ENCODE measurements around the gene RAX2.

The RAX2 gene

DNA sequence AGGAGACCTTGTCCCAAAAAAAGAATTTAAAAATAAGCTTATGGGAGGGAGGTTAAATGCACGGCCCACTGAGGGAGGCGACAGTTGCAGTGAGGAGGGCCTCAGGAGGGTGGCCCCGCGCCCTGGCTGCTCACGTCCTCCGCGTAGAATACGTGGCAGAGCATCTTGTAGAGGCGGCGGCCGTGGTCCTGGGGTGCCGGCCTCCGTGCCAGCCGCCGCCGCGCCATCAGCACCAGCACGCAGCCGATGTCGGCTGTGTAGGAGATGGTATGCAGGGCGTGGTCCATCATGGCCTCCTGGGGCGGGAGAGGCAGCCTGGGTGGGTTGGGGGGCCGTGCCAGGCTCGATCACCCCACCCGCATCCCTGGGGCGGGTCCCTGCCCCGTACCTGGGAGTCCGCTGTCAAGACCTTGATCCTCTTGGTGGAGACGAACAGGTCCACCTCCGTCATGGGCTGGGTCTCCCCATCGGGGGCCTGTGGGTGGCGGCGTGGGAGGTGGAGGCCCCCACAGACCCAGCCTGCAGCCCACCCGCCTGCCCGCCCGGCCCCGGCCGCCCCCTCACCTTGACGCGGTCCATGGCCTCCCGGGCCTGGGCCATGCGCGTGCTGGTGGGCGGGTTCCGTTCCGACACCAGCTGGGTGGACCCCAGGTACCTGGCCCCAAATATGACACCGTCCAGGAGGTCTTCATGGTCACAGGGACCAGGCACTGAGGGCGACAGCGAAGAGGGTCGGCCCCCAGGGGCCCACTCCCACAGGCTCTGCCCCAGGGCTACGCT, 18.2 kb downstream of the RAX2 start:
- no peaks in the 10 kb centered on the region for H3K4me1 ChIP-seq (ENCODE audit: insufficient read depth, low read length)
- TF ChIP-seq, protein P1, sequence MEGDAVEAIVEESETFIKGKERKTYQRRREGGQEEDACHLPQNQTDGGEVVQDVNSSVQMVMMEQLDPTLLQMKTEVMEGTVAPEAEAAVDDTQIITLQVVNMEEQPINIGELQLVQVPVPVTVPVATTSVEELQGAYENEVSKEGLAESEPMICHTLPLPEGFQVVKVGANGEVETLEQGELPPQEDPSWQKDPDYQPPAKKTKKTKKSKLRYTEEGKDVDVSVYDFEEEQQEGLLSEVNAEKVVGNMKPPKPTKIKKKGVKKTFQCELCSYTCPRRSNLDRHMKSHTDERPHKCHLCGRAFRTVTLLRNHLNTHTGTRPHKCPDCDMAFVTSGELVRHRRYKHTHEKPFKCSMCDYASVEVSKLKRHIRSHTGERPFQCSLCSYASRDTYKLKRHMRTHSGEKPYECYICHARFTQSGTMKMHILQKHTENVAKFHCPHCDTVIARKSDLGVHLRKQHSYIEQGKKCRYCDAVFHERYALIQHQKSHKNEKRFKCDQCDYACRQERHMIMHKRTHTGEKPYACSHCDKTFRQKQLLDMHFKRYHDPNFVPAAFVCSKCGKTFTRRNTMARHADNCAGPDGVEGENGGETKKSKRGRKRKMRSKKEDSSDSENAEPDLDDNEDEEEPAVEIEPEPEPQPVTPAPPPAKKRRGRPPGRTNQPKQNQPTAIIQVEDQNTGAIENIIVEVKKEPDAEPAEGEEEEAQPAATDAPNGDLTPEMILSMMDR (IDR thresholded peaks at IDR 0.05; ENCODE audit: borderline replicate concordance, extremely low read depth, low read length, poor library complexity, severe bottlenecking), result no peak
- TF ChIP-seq EZH2 (IDR thresholded peaks at IDR 0.05; ENCODE audit: borderline replicate concordance, low read depth, low read length, severe bottlenecking), result no peak
- 0 out of 2 replicates have a peak, but pooled peaks cover 2% of the 10 kb centered on the region for H3K79me2 ChIP-seq (ENCODE audit: insufficient read depth, low read length)
- no peak overlapping the region for H3K4me3 ChIP-seq (ENCODE audit: low read depth in 1 of 2, low read length in 2 of 2)
- no peaks in the 10 kb centered on the region for H4K20me1 ChIP-seq (ENCODE audit: insufficient read depth, low read length)
- H2AFZ ChIP-seq (ENCODE audit: low read depth, low read length), result no peak overlapping the region
- H3K9ac ChIP-seq (ENCODE audit: low read depth, low read length), result no peak overlapping the region
- no peaks in the 10 kb centered on the region for H3K9me3 ChIP-seq (ENCODE audit: insufficient read depth, low read length, severe bottlenecking)
- ATAC-seq (ENCODE audit: insufficient read depth, low read depth) (no peak), DNase-seq (no peak)
- H3K36me3 ChIP-seq (ENCODE audit: insufficient read depth, low read length), result peaks cover 44% of the 10 kb centered on the region
- H3K4me2 ChIP-seq (ENCODE audit: insufficient read depth, low read length), result no peak overlapping the region
- H3K27ac ChIP-seq (ENCODE audit: low read length), result no peak overlapping the region
- no peaks in the 10 kb centered on the region for H3K27me3 ChIP-seq (ENCODE audit: insufficient read depth, low read length, poor library complexity)

DNA sequence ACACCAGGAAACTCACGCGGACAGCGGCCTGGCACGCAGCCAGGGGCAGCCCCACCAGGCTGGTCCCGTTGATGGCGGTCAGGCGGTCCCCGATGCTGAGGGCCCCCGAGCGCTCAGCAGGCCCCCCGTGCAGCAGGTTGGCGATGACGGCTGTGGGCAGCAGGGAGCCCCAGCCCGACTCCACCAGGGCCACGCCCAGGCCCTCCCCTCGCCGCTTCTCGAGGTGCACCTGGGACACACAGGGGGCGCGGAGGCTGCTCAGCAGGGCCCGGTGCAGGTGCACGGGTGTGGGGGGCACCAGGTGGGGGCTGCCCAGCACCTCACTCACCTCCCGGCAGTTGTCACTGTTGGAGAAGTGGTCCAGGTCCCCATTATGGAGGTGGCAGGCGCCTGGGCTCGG, 19.5 kb downstream of the RAX2 start:
- Histone ChIP-seq H3K36me3 (ENCODE audit: insufficient read depth, low read length) (peaks cover 36% of the 10 kb centered on the region), H3K27ac (ENCODE audit: low read length) (no peak overlapping the region), H3K4me1 (ENCODE audit: insufficient read depth, low read length) (no peaks in the 10 kb centered on the region), H3K79me2 (ENCODE audit: insufficient read depth, low read length) (no peaks in the 10 kb centered on the region), H3K27me3 (ENCODE audit: insufficient read depth, low read length, poor library complexity) (no peaks in the 10 kb centered on the region), H3K9me3 (ENCODE audit: insufficient read depth, low read length, severe bottlenecking) (no peaks in the 10 kb centered on the region), H2AFZ (ENCODE audit: low read depth, low read length) (no peak overlapping the region), H3K4me3 (ENCODE audit: low read depth in 1 of 2, low read length in 2 of 2) (no peak overlapping the region), H3K9ac (ENCODE audit: low read depth, low read length) (no peak overlapping the region), H4K20me1 (ENCODE audit: insufficient read depth, low read length) (no peaks in the 10 kb centered on the region), H3K4me2 (ENCODE audit: insufficient read depth, low read length) (no peak overlapping the region)
- DNase-seq (no peak), ATAC-seq (ENCODE audit: insufficient read depth, low read depth) (no peak)
- TF ChIP-seq, protein P1 (IDR thresholded peaks at IDR 0.05; ENCODE audit: borderline replicate concordance, extremely low read depth, low read length, poor library complexity, severe bottlenecking), result no peak
- TF ChIP-seq EZH2 (IDR thresholded peaks at IDR 0.05; ENCODE audit: borderline replicate concordance, low read depth, low read length, severe bottlenecking), result no peak

GRCh38 chr19:3751236-3751635, 20.8 kb downstream of the RAX2 start:
- TF ChIP-seq, protein P1 (IDR thresholded peaks at IDR 0.05; ENCODE audit: borderline replicate concordance, extremely low read depth, low read length, poor library complexity, severe bottlenecking), result no peak
- TF ChIP-seq EZH2 (IDR thresholded peaks at IDR 0.05; ENCODE audit: borderline replicate concordance, low read depth, low read length, severe bottlenecking), result no peak
- no peaks in the 10 kb centered on the region for H3K79me2 ChIP-seq (ENCODE audit: insufficient read depth, low read length)
- no peak for ATAC-seq (ENCODE audit: insufficient read depth, low read depth)
- H2AFZ ChIP-seq (ENCODE audit: low read depth, low read length), result no peak overlapping the region
- H3K9ac ChIP-seq (ENCODE audit: low read depth, low read length), result no peak overlapping the region
- no peak for DNase-seq
- H3K4me2 ChIP-seq (ENCODE audit: insufficient read depth, low read length), result no peak overlapping the region
- no peaks in the 10 kb centered on the region for H3K27me3 ChIP-seq (ENCODE audit: insufficient read depth, low read length, poor library complexity)
- no peaks in the 10 kb centered on the region for H3K9me3 ChIP-seq (ENCODE audit: insufficient read depth, low read length, severe bottlenecking)
- no peaks in the 10 kb centered on the region for H3K4me1 ChIP-seq (ENCODE audit: insufficient read depth, low read length)
- H4K20me1 ChIP-seq (ENCODE audit: insufficient read depth, low read length), result no peaks in the 10 kb centered on the region
- no peak overlapping the region for H3K4me3 ChIP-seq (ENCODE audit: low read depth in 1 of 2, low read length in 2 of 2)
- no peak overlapping the region for H3K27ac ChIP-seq (ENCODE audit: low read length)
- H3K36me3 ChIP-seq (ENCODE audit: insufficient read depth, low read length), result peaks cover 36% of the 10 kb centered on the region

Measured in DND-41 (cell line).